GM15510 (cell line): ENCODE data around the gene ZC4H2.

Experiments used
- POLR2A ChIP-seq: IDR thresholded peaks from 3 replicates; pipeline ENCODE4 v1.6.1; 2011; ENCODE audit warnings: borderline replicate concordance; ENCODE audit not compliant: insufficient read length; ENCODE audit errors: extremely low read depth

The ZC4H2 gene

GRCh38 chrX:64975989-64976672 lies at the start of gene ZC4H2:
Gene ZC4H2 (minus strand): TSS chrX:64976450. CDS start chrX:64976377, 73 bp downstream.
- no peak for TF ChIP-seq POLR2A

GRCh38 chrX:65017451-65017850 lies 41.2 kb upstream of the ZC4H2 start:
- TF ChIP-seq POLR2A = no peak

GRCh38 chrX:65014230-65014629 lies 38.0 kb upstream of the ZC4H2 start:
- no peak for TF ChIP-seq POLR2A

GRCh38 chrX:65009459-65009858 lies 33.2 kb upstream of the ZC4H2 start:
- no peak for TF ChIP-seq POLR2A

GRCh38 chrX:64996805-64997204 lies 20.6 kb upstream of the ZC4H2 start:
- no peak for TF ChIP-seq POLR2A

GRCh38 chrX:64994131-64994798 lies 18.0 kb upstream of the ZC4H2 start:
- TF ChIP-seq POLR2A = no peak

- TF ChIP-seq POLR2A = no peak
These were observed 1.6 kb upstream of the ZC4H2 start for GRCh38 chrX:64977830-64978229.

- TF ChIP-seq POLR2A = no peak
These were observed 801 bp upstream of the ZC4H2 start for GRCh38 chrX:64977051-64977450.

- no peak for TF ChIP-seq POLR2A
These were observed 407 bp upstream of the ZC4H2 start for GRCh38 chrX:64976673-64977040.

GRCh38 chrX:64975491-64975890 lies 759 bp downstream of the ZC4H2 start:
- no peak for TF ChIP-seq POLR2A

GRCh38 chrX:64925480-64925879 lies 50.8 kb downstream of the ZC4H2 start:
- TF ChIP-seq POLR2A = no peak

GRCh38 chrX:64908121-64908520 lies 68.1 kb downstream of the ZC4H2 start:
- no peak for TF ChIP-seq POLR2A

GRCh38 chrX:64894454-64895038 lies 81.7 kb downstream of the ZC4H2 start:
- TF ChIP-seq POLR2A = no peak

- TF ChIP-seq POLR2A = no peak
These were observed 90.4 kb downstream of the ZC4H2 start for GRCh38 chrX:64885850-64886249.

GRCh38 chrX:64867217-64867616 lies 109.0 kb downstream of the ZC4H2 start:
- TF ChIP-seq POLR2A = no peak
